SU-DHL-6 (cell line): ENCODE results near the gene FKBP1C.

Source experiments
- H2AFZ ChIP-seq: fragments of 200-600 bp; sonication (generic); 2 replicates; pipeline ENCODE4 v1.6.1; 2014; ENCODE audit warnings: low read depth, mild to moderate bottlenecking, moderate library complexity, mixed read lengths, antibody characterized with exemption, low read length; ENCODE audit not compliant: severe bottlenecking
- H3F3A ChIP-seq: fragments of 200-600 bp; shearing (Covaris generic); 2 replicates; pipeline ENCODE4 v1.6.0; 2016; ENCODE audit warnings: antibody characterized with exemption, mild to moderate bottlenecking; ENCODE audit not compliant: insufficient read depth
- H3K27ac ChIP-seq: fragments of 200-600 bp; sonication (generic); 2 replicates; pipeline ENCODE4 v1.5.1; 2016; ENCODE audit warnings: low read depth, mild to moderate bottlenecking, low read length, moderate library complexity, mixed read lengths
- H3K27me3 ChIP-seq: fragments of 200-600 bp; sonication (generic), shearing (Covaris generic); 2 replicates; pipeline ENCODE4 v1.6.0; 2014; ENCODE audit warnings: mild to moderate bottlenecking, low read length
- H3K36me3 ChIP-seq: fragments of 200-600 bp; sonication (generic); 2 replicates; pipeline ENCODE4 v1.6.1; 2014; ENCODE audit warnings: mild to moderate bottlenecking, low read length, mixed read lengths
- H3K4me2 ChIP-seq: fragments of 300-600, 200-600 bp; shearing (Covaris generic), sonication (generic); 2 replicates; pipeline ENCODE4 v1.6.0; 2014; ENCODE audit warnings: low read length, low read depth, mild to moderate bottlenecking; ENCODE audit not compliant: poor library complexity, severe bottlenecking
- H3K4me3 ChIP-seq: fragments of 200-600 bp; sonication (generic); 2 replicates; pipeline ENCODE4 v1.5.1; 2014; ENCODE audit warnings: antibody characterized with exemption, low read length, mild to moderate bottlenecking, mixed read lengths; ENCODE audit not compliant: insufficient read depth, poor library complexity, severe bottlenecking
- H3K79me2 ChIP-seq: fragments of 200-600 bp; sonication (generic); 2 replicates; pipeline ENCODE4 v1.6.1; 2014; ENCODE audit warnings: mild to moderate bottlenecking, low read length, moderate library complexity; ENCODE audit not compliant: insufficient read depth
- H3K9ac ChIP-seq: fragments of 200-600 bp; sonication (generic); 2 replicates; pipeline ENCODE4 v1.7.0; 2014; ENCODE audit warnings: mild to moderate bottlenecking, low read length
- H3K9me2 ChIP-seq: fragments of 200-600 bp; sonication (generic); replicated peaks from 2 replicates; pipeline ENCODE4 v1.6.1; 2014; ENCODE audit warnings: low read length; ENCODE audit not compliant: insufficient read depth
- H3K9me3 ChIP-seq: fragments of 200-600 bp; sonication (generic); 2 replicates; pipeline ENCODE4 v1.6.1; 2014; ENCODE audit warnings: low read length, mixed read lengths; ENCODE audit not compliant: insufficient read depth
- H4K20me1 ChIP-seq: fragments of 200-600 bp; sonication (generic); 2 replicates; pipeline ENCODE4 v1.6.1; 2014; ENCODE audit warnings: low read depth, mild to moderate bottlenecking, antibody characterized with exemption, low read length, moderate library complexity, mixed read lengths
- CTCF ChIP-seq: fragments of 200-600 bp; sonication (generic); IDR thresholded peaks from one replicate; pipeline ENCODE4 v1.5.1; 2017; ENCODE audit warnings: antibody characterized with exemption, mild to moderate bottlenecking, low read length, moderate library complexity; ENCODE audit not compliant: insufficient read depth, poor library complexity, severe bottlenecking
- EZH2phosphoT487 ChIP-seq: fragments of 200-600 bp; sonication (generic), shearing (Covaris generic); conservative IDR thresholded peaks from 2 replicates; pipeline ENCODE4 v1.6.1; 2018; ENCODE audit warnings: mild to moderate bottlenecking, antibody characterized with exemption, low read length, moderate library complexity, mixed read lengths

Gene FKBP1C

GRCh38 chr6:63236398-63236817 lies 25.1 kb downstream of the FKBP1C start:
- no peaks in the 10 kb centered on the region for H3K27me3 ChIP-seq
- no peak overlapping the region for H3K4me3 ChIP-seq
- no peaks in the 10 kb centered on the region for H3K9me3 ChIP-seq
- H2AFZ ChIP-seq = no peak overlapping the region
- no peaks in the 10 kb centered on the region for H3K9me2 ChIP-seq
- no peaks in the 10 kb centered on the region for H3F3A ChIP-seq
- no peak overlapping the region for H3K9ac ChIP-seq
- H4K20me1 ChIP-seq = no peaks in the 10 kb centered on the region
- H3K4me2 ChIP-seq = no peak overlapping the region
- no peaks in the 10 kb centered on the region for H3K79me2 ChIP-seq
- no peaks in the 10 kb centered on the region for H3K36me3 ChIP-seq
- no peak overlapping the region for H3K27ac ChIP-seq
- no peak for TF ChIP-seq EZH2phosphoT487
- TF ChIP-seq CTCF = no peak

- Histone ChIP-seq H3K79me2 (no peaks in the 10 kb centered on the region), H2AFZ (no peak overlapping the region), H3F3A (no peaks in the 10 kb centered on the region), H3K4me2 (no peak overlapping the region), H3K27ac (no peak overlapping the region), H3K9me2 (no peaks in the 10 kb centered on the region), H4K20me1 (no peaks in the 10 kb centered on the region), H3K36me3 (no peaks in the 10 kb centered on the region), H3K9me3 (no peaks in the 10 kb centered on the region), H3K27me3 (no peaks in the 10 kb centered on the region), H3K4me3 (no peak overlapping the region), H3K9ac (no peak overlapping the region)
- TF ChIP-seq CTCF (no peak), EZH2phosphoT487 (no peak)
Measured at GRCh38 chr6:63245420-63245819, 34.2 kb downstream of the FKBP1C start.

- no peaks in the 10 kb centered on the region for H3K9me3 ChIP-seq
- no peaks in the 10 kb centered on the region for H3F3A ChIP-seq
- no peaks in the 10 kb centered on the region for H3K27me3 ChIP-seq
- H3K4me3 ChIP-seq = no peak overlapping the region
- no peaks in the 10 kb centered on the region for H3K36me3 ChIP-seq
- no peaks in the 10 kb centered on the region for H3K9me2 ChIP-seq
- H4K20me1 ChIP-seq = no peaks in the 10 kb centered on the region
- H3K27ac ChIP-seq = no peak overlapping the region
- H3K9ac ChIP-seq = no peak overlapping the region
- TF ChIP-seq EZH2phosphoT487 (no peak), CTCF (no peak)
- H3K79me2 ChIP-seq = no peaks in the 10 kb centered on the region
- H2AFZ ChIP-seq = no peak overlapping the region
- H3K4me2 ChIP-seq = no peak overlapping the region
Measured at GRCh38 chr6:63245909-63246308, 34.6 kb downstream of the FKBP1C start.

GRCh38 chr6:63246581-63246980 lies 35.3 kb downstream of the FKBP1C start:
- TF ChIP-seq EZH2phosphoT487 = no peak
- no peak for TF ChIP-seq CTCF
- no peak overlapping the region for H3K9ac ChIP-seq
- H4K20me1 ChIP-seq = no peaks in the 10 kb centered on the region
- no peak overlapping the region for H3K27ac ChIP-seq
- H3K36me3 ChIP-seq = no peaks in the 10 kb centered on the region
- H3K4me3 ChIP-seq = no peak overlapping the region
- H3K4me2 ChIP-seq = no peak overlapping the region
- H2AFZ ChIP-seq = no peak overlapping the region
- no peaks in the 10 kb centered on the region for H3F3A ChIP-seq
- no peaks in the 10 kb centered on the region for H3K27me3 ChIP-seq
- H3K9me3 ChIP-seq = no peaks in the 10 kb centered on the region
- H3K79me2 ChIP-seq = no peaks in the 10 kb centered on the region
- H3K9me2 ChIP-seq = no peaks in the 10 kb centered on the region
